Peyer's patch (tissue), 4 donors: ENCODE results near the gene LRG1.
"Not testable (repeated sequence)": the region's sequence is repeated elsewhere in the genome, so short reads cannot be mapped to it uniquely, and the experiment has no call there.

ENCODE experiments used
- POLR2A ChIP-seq, 2 donors: fragments of 450-650 bp; IDR thresholded peaks; one replicate each; pipeline ENCODE4 v1.5.1; 2017; ENCODE audit warnings: antibody characterized with exemption in 2 of 2, mild to moderate bottlenecking in 2 of 2, moderate library complexity in 2 of 2
- TF ChIP-seq, protein P1 (sequence below), 6 experiments: fragments of 450-650 bp in 4 of 6; fragments of 200-600 bp in 2 of 6; sonication (generic) in 1 of 6; IDR thresholded peaks; one replicate each; pipeline ENCODE4 v1.5.1; 2017 to 2019; ENCODE audit warnings: antibody characterized with exemption in 6 of 6, mild to moderate bottlenecking in 3 of 6, moderate library complexity in 1 of 6

DNA sequence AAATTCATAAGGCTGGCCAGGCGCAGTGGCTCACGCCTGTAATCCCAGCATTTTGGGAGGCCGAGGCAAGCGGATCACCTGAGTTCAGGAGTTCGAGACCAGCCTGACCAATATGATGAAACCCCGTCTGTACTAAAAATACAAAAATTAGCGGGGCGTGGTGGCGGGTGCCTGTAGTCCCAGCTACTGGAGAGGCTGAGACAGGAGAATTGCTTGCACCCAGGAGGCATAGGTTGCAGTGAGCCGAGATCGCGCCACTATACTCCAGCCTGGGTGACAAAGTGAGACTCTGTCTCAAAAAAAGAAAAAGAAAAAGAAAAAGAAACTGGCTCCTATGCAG, 1.9 kb upstream of the LRG1 start:
- TF ChIP-seq, protein P1, sequence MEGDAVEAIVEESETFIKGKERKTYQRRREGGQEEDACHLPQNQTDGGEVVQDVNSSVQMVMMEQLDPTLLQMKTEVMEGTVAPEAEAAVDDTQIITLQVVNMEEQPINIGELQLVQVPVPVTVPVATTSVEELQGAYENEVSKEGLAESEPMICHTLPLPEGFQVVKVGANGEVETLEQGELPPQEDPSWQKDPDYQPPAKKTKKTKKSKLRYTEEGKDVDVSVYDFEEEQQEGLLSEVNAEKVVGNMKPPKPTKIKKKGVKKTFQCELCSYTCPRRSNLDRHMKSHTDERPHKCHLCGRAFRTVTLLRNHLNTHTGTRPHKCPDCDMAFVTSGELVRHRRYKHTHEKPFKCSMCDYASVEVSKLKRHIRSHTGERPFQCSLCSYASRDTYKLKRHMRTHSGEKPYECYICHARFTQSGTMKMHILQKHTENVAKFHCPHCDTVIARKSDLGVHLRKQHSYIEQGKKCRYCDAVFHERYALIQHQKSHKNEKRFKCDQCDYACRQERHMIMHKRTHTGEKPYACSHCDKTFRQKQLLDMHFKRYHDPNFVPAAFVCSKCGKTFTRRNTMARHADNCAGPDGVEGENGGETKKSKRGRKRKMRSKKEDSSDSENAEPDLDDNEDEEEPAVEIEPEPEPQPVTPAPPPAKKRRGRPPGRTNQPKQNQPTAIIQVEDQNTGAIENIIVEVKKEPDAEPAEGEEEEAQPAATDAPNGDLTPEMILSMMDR (IDR thresholded peaks at IDR 0.05): not testable (repeated sequence)
- TF ChIP-seq POLR2A (IDR thresholded peaks at IDR 0.05): not testable (repeated sequence)
